Mesenchymal stem cell (in vitro differentiated cells and primary cell): ENCODE measurements around the gene DERA.

Experiments used
- DNase-seq: peaks from one replicate; pipeline ENCODE4 v3.0.0-alpha.2; 2013
- H2AFZ ChIP-seq: one replicate; pipeline ENCODE4 v1.6.1; 2013; ENCODE audit warnings: low read depth, mild to moderate bottlenecking, control low read depth, inconsistent platforms, low read length, moderate library complexity
- H2AK5ac ChIP-seq: 2 replicates; pipeline ENCODE4 v1.6.1; 2013; ENCODE audit warnings: low read length, moderate library complexity, mild to moderate bottlenecking, inconsistent platforms; ENCODE audit not compliant: severe bottlenecking
- H2BK120ac ChIP-seq: one replicate; pipeline ENCODE4 v1.6.1; 2013; ENCODE audit warnings: low read depth, mild to moderate bottlenecking, inconsistent platforms, low read length, moderate library complexity
- H2BK12ac ChIP-seq, 2 experiments: one replicate each; pipeline ENCODE4 v1.6.1; 2013; ENCODE audit warnings: inconsistent platforms in 2 of 2, low read length in 2 of 2, mild to moderate bottlenecking in 2 of 2, moderate library complexity in 2 of 2, control low read depth in 1 of 2
- H2BK15ac ChIP-seq: one replicate; pipeline ENCODE4 v1.6.1; 2013; ENCODE audit warnings: mild to moderate bottlenecking, low read depth, inconsistent platforms; ENCODE audit not compliant: poor library complexity, severe bottlenecking
- H2BK5ac ChIP-seq: 2 replicates; pipeline ENCODE4 v1.6.1; 2013; ENCODE audit warnings: low read depth, mild to moderate bottlenecking, low read length, control low read depth, inconsistent platforms; ENCODE audit not compliant: poor library complexity, severe bottlenecking
- H3K14ac ChIP-seq, 2 experiments: one replicate each; pipeline ENCODE4 v1.6.1; 2013; ENCODE audit warnings: inconsistent platforms in 2 of 2, low read length in 2 of 2, control low read depth in 1 of 2, mild to moderate bottlenecking in 1 of 2, moderate library complexity in 1 of 2
- H3K18ac ChIP-seq, 2 experiments: one replicate each; pipeline ENCODE4 v1.6.1; 2013; ENCODE audit warnings: inconsistent platforms in 2 of 2, low read length in 2 of 2, control low read depth in 1 of 2, low read depth in 1 of 2, mild to moderate bottlenecking in 1 of 2
- H3K23ac ChIP-seq, 2 experiments: one replicate each; pipeline ENCODE4 v1.6.1; 2013; ENCODE audit warnings: inconsistent platforms in 2 of 2, low read length in 2 of 2, mild to moderate bottlenecking in 2 of 2, moderate library complexity in 2 of 2, control low read depth in 1 of 2
- H3K27ac ChIP-seq: 2 replicates; pipeline ENCODE4 v1.5.1; 2013; ENCODE audit warnings: mild to moderate bottlenecking, moderate library complexity, low read length, control low read depth, inconsistent platforms; ENCODE audit not compliant: poor library complexity, severe bottlenecking
- H3K27me3 ChIP-seq, 2 experiments: 2 replicates each; pipeline versions ENCODE4 v1.6.1 to v1.7.0; 2013; ENCODE audit warnings: low read length in 2 of 2, mild to moderate bottlenecking in 2 of 2, moderate library complexity in 2 of 2, control low read depth in 1 of 2, inconsistent platforms in 1 of 2; ENCODE audit not compliant: control insufficient read depth in 1 of 2, insufficient read depth in 1 of 2
- H3K36me3 ChIP-seq, 2 experiments: 2 replicates each; pipeline versions ENCODE4 v1.6.1 to v1.7.0; 2013; ENCODE audit warnings: low read length in 2 of 2, control low read depth in 1 of 2, inconsistent platforms in 1 of 2, low read depth in 1 of 2, mild to moderate bottlenecking in 1 of 2; ENCODE audit not compliant: insufficient read depth in 2 of 2, control insufficient read depth in 1 of 2
- H3K4ac ChIP-seq, 2 experiments: one replicate each; pipeline ENCODE4 v1.6.1; 2013; ENCODE audit warnings: inconsistent platforms in 2 of 2, low read length in 2 of 2, mild to moderate bottlenecking in 2 of 2, moderate library complexity in 2 of 2, control low read depth in 1 of 2, low read depth in 1 of 2
- H3K4me1 ChIP-seq: 2 replicates; pipeline ENCODE4 v1.6.1; 2013; ENCODE audit warnings: low read depth, low read length, control low read depth; ENCODE audit not compliant: control insufficient read depth, insufficient read depth
- H3K4me2 ChIP-seq: 2 replicates; pipeline ENCODE4 v1.6.1; 2013; ENCODE audit warnings: low read length, mild to moderate bottlenecking, inconsistent platforms; ENCODE audit not compliant: poor library complexity, severe bottlenecking
- H3K4me3 ChIP-seq, 2 experiments: 2 replicates each; pipeline versions ENCODE4 v1.5.1 to v1.7.0; 2013; ENCODE audit warnings: low read length in 2 of 2, mild to moderate bottlenecking in 2 of 2, control low read depth in 1 of 2, low read depth in 1 of 2; ENCODE audit not compliant: insufficient read depth in 1 of 2
- H3K79me1 ChIP-seq: replicated peaks from 2 replicates; pipeline ENCODE4 v1.6.1; 2013; ENCODE audit warnings: mild to moderate bottlenecking, control low read depth, low read length, inconsistent platforms; ENCODE audit not compliant: poor library complexity, severe bottlenecking
- H3K9ac ChIP-seq: 2 replicates; pipeline ENCODE4 v1.7.0; 2013; ENCODE audit warnings: mild to moderate bottlenecking, low read length, moderate library complexity
- H3K9me3 ChIP-seq: 2 replicates; pipeline ENCODE4 v1.7.0; 2013; ENCODE audit warnings: mild to moderate bottlenecking, low read length; ENCODE audit not compliant: control insufficient read depth
- H4K8ac ChIP-seq: one replicate; pipeline ENCODE4 v1.6.1; 2013; ENCODE audit warnings: inconsistent platforms, mild to moderate bottlenecking, low read length, moderate library complexity
- H4K91ac ChIP-seq: one replicate; pipeline ENCODE4 v1.6.1; 2013; ENCODE audit warnings: mild to moderate bottlenecking, low read length, inconsistent platforms
- WGBS: methylation state at CpG from one replicate; pipeline ENCODE4 v1.1.7; 2013; ENCODE audit warnings: mixed read lengths; 5-methylcytosine and 5-hydroxymethylcytosine counted together

Gene DERA

GRCh38 chr12:16072678-16073077 is 161.5 kb downstream of the DERA start:
- Histone ChIP-seq H3K27me3 (no peaks in the 10 kb centered on the region), H3K27ac (no peak overlapping the region), H4K8ac (no peak overlapping the region), H2BK120ac (no peak overlapping the region), H3K36me3 (no peaks in the 10 kb centered on the region), H3K9me3 (no peaks in the 10 kb centered on the region), H3K14ac (no peak overlapping the region), H3K9ac (no peak overlapping the region), H3K79me1 (no peaks in the 10 kb centered on the region), H3K4ac (no peak overlapping the region), H2BK12ac (no peak overlapping the region), H3K4me2 (no peak overlapping the region), H3K18ac (no peak overlapping the region), H2BK15ac (no peak overlapping the region), H4K91ac (no peak overlapping the region), H3K4me1 (no peaks in the 10 kb centered on the region), H3K23ac (no peak overlapping the region), H2AK5ac (no peak overlapping the region), H2AFZ (no peak overlapping the region), H2BK5ac (no peak overlapping the region), H3K4me3 (no peak overlapping the region)
- 90% methylated on average over 2 of the region's 2 CpGs for WGBS
- DNase-seq, result no peak

DNA sequence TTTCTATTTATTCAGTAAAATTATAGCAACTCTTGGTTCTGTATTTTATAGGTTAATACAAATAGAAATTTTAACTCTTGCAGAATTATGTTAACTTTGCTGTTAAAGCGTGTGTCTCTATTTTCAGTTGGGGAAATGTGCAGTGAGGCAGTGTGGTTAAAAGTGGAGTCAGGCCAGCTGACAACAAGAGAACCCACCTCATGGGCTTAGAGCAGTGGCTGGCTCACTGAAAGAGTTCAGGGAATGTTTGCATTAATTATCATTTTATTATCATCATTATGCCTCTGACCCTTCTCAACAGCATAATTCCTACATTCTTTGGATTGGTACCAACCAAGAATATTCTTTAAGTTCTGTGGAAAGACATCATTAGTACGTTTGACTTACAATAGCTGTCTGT is 163.8 kb downstream of the DERA start:
- DNase-seq, result no peak
- Histone ChIP-seq H2AK5ac (no peak overlapping the region), H3K79me1 (no peaks in the 10 kb centered on the region), H3K18ac (no peak overlapping the region), H2BK12ac (no peak overlapping the region), H2BK5ac (no peak overlapping the region), H3K9me3 (no peaks in the 10 kb centered on the region), H2AFZ (no peak overlapping the region), H3K14ac (no peak overlapping the region), H3K27ac (no peak overlapping the region), H3K23ac (no peak overlapping the region), H3K27me3 (no peaks in the 10 kb centered on the region), H4K8ac (no peak overlapping the region), H3K4me1 (no peaks in the 10 kb centered on the region), H2BK15ac (no peak overlapping the region), H2BK120ac (no peak overlapping the region), H3K4me2 (no peak overlapping the region), H3K4ac (no peak overlapping the region), H3K4me3 (no peak overlapping the region), H4K91ac (no peak overlapping the region), H3K9ac (no peak overlapping the region), H3K36me3 (no peaks in the 10 kb centered on the region)
- WGBS, result 97% methylated on average over 2 of the region's 2 CpGs

DNA sequence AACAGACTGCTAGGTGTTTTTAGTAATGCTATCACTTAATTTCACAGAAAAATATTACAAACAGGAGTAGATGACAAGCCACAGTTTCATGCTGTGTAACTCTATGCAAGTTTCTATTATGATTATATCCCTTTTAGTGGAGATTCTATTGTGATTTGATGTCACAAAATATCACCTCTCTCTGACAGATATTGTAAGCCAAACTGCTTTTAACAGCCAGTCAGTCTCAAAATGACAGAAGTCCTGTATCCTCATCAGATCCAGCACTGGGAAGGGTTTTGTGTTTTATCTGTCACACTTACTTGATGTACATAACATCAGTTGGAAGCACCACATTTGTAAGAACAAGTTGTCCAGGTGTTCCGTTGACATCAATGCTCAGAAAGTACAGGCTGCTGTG is 164.8 kb downstream of the DERA start:
- Histone ChIP-seq H3K4me3 (no peak overlapping the region), H3K27me3 (no peaks in the 10 kb centered on the region), H3K36me3 (no peaks in the 10 kb centered on the region), H3K14ac (no peak overlapping the region), H3K27ac (no peak overlapping the region), H3K9me3 (no peaks in the 10 kb centered on the region), H2BK5ac (no peak overlapping the region), H3K4me2 (no peak overlapping the region), H3K4ac (no peak overlapping the region), H2AFZ (no peak overlapping the region), H3K79me1 (no peaks in the 10 kb centered on the region), H3K9ac (no peak overlapping the region), H3K4me1 (no peaks in the 10 kb centered on the region), H4K8ac (no peak overlapping the region), H3K23ac (no peak overlapping the region), H2AK5ac (no peak overlapping the region), H3K18ac (no peak overlapping the region), H2BK12ac (no peak overlapping the region), H2BK120ac (no peak overlapping the region), H4K91ac (no peak overlapping the region), H2BK15ac (no peak overlapping the region)
- WGBS, result 71% methylated on average over 1 of the region's 1 CpG
- DNase-seq, result no peak

GRCh38 chr12:16076557-16076956 is 165.4 kb downstream of the DERA start:
- Histone ChIP-seq H3K4me2 (no peak overlapping the region), H3K9ac (no peak overlapping the region), H2BK12ac (no peak overlapping the region), H4K91ac (no peak overlapping the region), H3K14ac (no peak overlapping the region), H3K79me1 (no peaks in the 10 kb centered on the region), H3K4ac (no peak overlapping the region), H3K27ac (no peak overlapping the region), H3K18ac (no peak overlapping the region), H2BK5ac (no peak overlapping the region), H4K8ac (no peak overlapping the region), H3K4me3 (no peak overlapping the region), H2BK120ac (no peak overlapping the region), H3K23ac (no peak overlapping the region), H3K36me3 (no peaks in the 10 kb centered on the region), H3K27me3 (no peaks in the 10 kb centered on the region), H3K4me1 (no peaks in the 10 kb centered on the region), H2BK15ac (no peak overlapping the region), H3K9me3 (no peaks in the 10 kb centered on the region), H2AK5ac (no peak overlapping the region), H2AFZ (no peak overlapping the region)
- WGBS, result 36% methylated on average over 1 of the region's 2 CpGs
- peak; percentile 12 for DNase-seq
